ENCODE measurements around the gene GALP. TPM values are rescaled to one million over a fixed set of nuclear protein-coding genes. Genes with fewer than 3 reads are reported as not detected.

The GALP gene
- total and polyA plus RNA-seq, 12 donors = not detected

DNA sequence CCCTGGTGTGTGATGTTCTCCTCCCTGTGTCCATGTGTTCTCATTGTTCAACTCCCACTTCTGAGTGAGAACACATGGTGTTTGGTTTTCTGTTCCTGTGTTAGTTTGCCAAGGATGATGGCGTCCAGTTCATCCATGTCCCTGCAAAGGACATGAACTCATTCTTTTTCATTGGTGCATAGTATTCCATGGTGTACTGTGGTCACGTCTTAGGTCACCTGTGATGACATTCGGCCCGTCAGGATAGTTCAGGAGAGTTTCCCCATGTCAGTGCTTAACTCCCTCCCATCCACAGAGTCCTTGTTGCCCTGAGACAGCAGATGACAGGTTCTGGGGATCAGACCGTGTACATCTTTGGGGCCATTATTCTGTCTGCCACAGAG lies 26.2 kb upstream of the GALP start:
- DNase-seq (no peak), ATAC-seq (no peak)
- TF ChIP-seq, protein P1, sequence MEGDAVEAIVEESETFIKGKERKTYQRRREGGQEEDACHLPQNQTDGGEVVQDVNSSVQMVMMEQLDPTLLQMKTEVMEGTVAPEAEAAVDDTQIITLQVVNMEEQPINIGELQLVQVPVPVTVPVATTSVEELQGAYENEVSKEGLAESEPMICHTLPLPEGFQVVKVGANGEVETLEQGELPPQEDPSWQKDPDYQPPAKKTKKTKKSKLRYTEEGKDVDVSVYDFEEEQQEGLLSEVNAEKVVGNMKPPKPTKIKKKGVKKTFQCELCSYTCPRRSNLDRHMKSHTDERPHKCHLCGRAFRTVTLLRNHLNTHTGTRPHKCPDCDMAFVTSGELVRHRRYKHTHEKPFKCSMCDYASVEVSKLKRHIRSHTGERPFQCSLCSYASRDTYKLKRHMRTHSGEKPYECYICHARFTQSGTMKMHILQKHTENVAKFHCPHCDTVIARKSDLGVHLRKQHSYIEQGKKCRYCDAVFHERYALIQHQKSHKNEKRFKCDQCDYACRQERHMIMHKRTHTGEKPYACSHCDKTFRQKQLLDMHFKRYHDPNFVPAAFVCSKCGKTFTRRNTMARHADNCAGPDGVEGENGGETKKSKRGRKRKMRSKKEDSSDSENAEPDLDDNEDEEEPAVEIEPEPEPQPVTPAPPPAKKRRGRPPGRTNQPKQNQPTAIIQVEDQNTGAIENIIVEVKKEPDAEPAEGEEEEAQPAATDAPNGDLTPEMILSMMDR (IDR thresholded peaks at IDR 0.05) = no peak
- WGBS, 2 donors = 97% methylated on average over 5 of the region's 5 CpGs
- H3K4me1 ChIP-seq = peaks cover 0 to 26% (median 4%) of the 10 kb centered on the region in 9 donors
- peaks cover 0 to 51% (median 0%) of the 10 kb centered on the region in 9 donors for H3K36me3 ChIP-seq
- H3K4me3 ChIP-seq = no peak overlapping the region
- no peaks in the 10 kb centered on the region for H3K27me3 ChIP-seq
- intact Hi-C loops (cut with DNase I) = loop anchor here in 4 of 10 donors (5.0 to 10.0 kb wide), 3 partner anchors 42 to 165 kb away; partner anchors contain the start of gene ZSCAN5A (in 2 of the 4)
- no peaks in the 10 kb centered on the region for H3K9me3 ChIP-seq
- H3K27ac ChIP-seq = peak overlapping the region in 8 of 10 donors; percentile 47 to 74 (median 60)

DNA sequence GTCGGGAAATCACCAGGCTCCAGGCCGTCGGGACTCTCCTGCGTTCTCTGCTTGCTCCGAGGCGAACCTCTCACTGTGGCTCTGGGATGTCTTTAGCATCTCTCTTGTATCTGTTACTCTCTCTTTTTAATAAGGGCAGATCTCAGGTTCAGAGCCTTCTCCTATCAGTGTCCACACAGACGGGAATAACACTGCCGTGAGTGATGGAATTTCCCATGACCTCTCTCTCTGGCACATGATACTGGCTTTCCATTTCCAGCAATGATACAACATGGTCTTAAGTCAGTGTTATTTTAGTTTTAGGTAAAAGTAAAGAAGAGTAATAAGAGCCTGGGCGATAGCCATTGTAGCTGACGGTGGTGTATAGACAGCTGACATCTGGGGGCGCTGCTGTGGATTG lies 25.4 kb upstream of the GALP start:
- intact Hi-C loops (cut with DNase I) = loop anchor here in 1 of 10 donors (10.0 kb wide), 1 partner anchor 46 kb away; no protein-coding TSS in a partner anchor
- no peak overlapping the region for H3K4me3 ChIP-seq
- H3K27me3 ChIP-seq = no peaks in the 10 kb centered on the region
- no peaks in the 10 kb centered on the region for H3K9me3 ChIP-seq
- H3K4me1 ChIP-seq = peaks cover 0 to 32% (median 9%) of the 10 kb centered on the region in 9 donors
- ATAC-seq = peak in 7 of 8 donors; percentile 31 to 89 (median 74)
- TF ChIP-seq, protein P1 (IDR thresholded peaks at IDR 0.05) = no peak
- H3K36me3 ChIP-seq = peaks cover 0 to 56% (median 0%) of the 10 kb centered on the region in 9 donors
- peak overlapping the region in 9 of 10 donors; percentile 18 to 74 (median 58) for H3K27ac ChIP-seq
- no peak for DNase-seq
- 63 to 74% methylated on average over 11 of the region's 11 CpGs for WGBS, 2 donors

- Histone ChIP-seq H3K4me1 (peaks cover 0 to 43% (median 16%) of the 10 kb centered on the region in 9 donors), H3K9me3 (no peaks in the 10 kb centered on the region), H3K36me3 (peaks cover 0 to 51% (median 5%) of the 10 kb centered on the region in 9 donors), H3K27me3 (no peaks in the 10 kb centered on the region), H3K27ac (peak overlapping the region in 3 of 10 donors; percentile 26 to 59 (median 34)), H3K4me3 (no peak overlapping the region)
- ATAC-seq = no peak
- DNase-seq = no peak
- TF ChIP-seq, protein P1 (IDR thresholded peaks at IDR 0.05) = no peak
- 76 to 84% methylated on average over 2 of the region's 2 CpGs for WGBS, 2 donors
- intact Hi-C loops (cut with DNase I) = loop anchor here in 1 of 10 donors (10.0 kb wide), 1 partner anchor 48 kb away; no protein-coding TSS in a partner anchor
These were observed 23.2 kb upstream of the GALP start for GRCh38 chr19:56152644-56153043.

GRCh38 chr19:56153507-56153906 lies 22.3 kb upstream of the GALP start:
- DNase-seq (no peak), ATAC-seq (no peak)
- no peaks in the 10 kb centered on the region for H3K27me3 ChIP-seq
- intact Hi-C loops (cut with DNase I) = loop anchor here in 1 of 10 donors (10.0 kb wide), 1 partner anchor 49 kb away; no protein-coding TSS in a partner anchor
- peaks cover 0 to 51% (median 4%) of the 10 kb centered on the region in 9 donors for H3K36me3 ChIP-seq
- H3K9me3 ChIP-seq = no peaks in the 10 kb centered on the region
- WGBS, 2 donors = 42 to 51% methylated on average over 6 of the region's 6 CpGs
- no peak overlapping the region for H3K4me3 ChIP-seq
- TF ChIP-seq, protein P1 (IDR thresholded peaks at IDR 0.05) = no peak
- peaks cover 0 to 43% (median 16%) of the 10 kb centered on the region in 9 donors for H3K4me1 ChIP-seq
- peak overlapping the region in 4 of 10 donors; percentile 5 to 59 (median 30) for H3K27ac ChIP-seq

Measured in heart right ventricle (tissue), 16 donors.